ENCODE results near the gene MBOAT2.

The MBOAT2 gene

GRCh38 chr2:9015998-9016397, 12.5 kb upstream of the MBOAT2 start:
- no peak for DNase-seq

- DNase-seq = no peak
Observed at GRCh38 chr2:9013403-9013802, 9.9 kb upstream of the MBOAT2 start.

GRCh38 chr2:9010866-9011265, 7.4 kb upstream of the MBOAT2 start:
- DNase-seq = no peak

- DNase-seq = no peak
Observed at GRCh38 chr2:9008951-9009664, 5.6 kb upstream of the MBOAT2 start.

GRCh38 chr2:9006368-9006767, 2.9 kb upstream of the MBOAT2 start:
- DNase-seq = no peak

- DNase-seq = no peak
Observed at GRCh38 chr2:9004338-9005204, 1.1 kb upstream of the MBOAT2 start.

GRCh38 chr2:9003366-9003615, 193 bp downstream of the MBOAT2 start:
- DNase-seq = no peak

- DNase-seq = no peak
Observed at GRCh38 chr2:9002637-9003365, 683 bp downstream of the MBOAT2 start.

- no peak for DNase-seq
Observed at GRCh38 chr2:9002313-9002636, 1.2 kb downstream of the MBOAT2 start.

- DNase-seq = no peak
Observed at GRCh38 chr2:9001778-9002177, 1.7 kb downstream of the MBOAT2 start.

- DNase-seq = no peak
Observed at GRCh38 chr2:9001229-9001628, 2.3 kb downstream of the MBOAT2 start.

GRCh38 chr2:9000442-9000841, 3.0 kb downstream of the MBOAT2 start:
- no peak for DNase-seq

- DNase-seq = no peak
Observed at GRCh38 chr2:8999797-9000196, 3.7 kb downstream of the MBOAT2 start.

- DNase-seq = no peak
Observed at GRCh38 chr2:8999102-8999446, 4.4 kb downstream of the MBOAT2 start.

GRCh38 chr2:8998418-8999101, 4.9 kb downstream of the MBOAT2 start:
- no peak for DNase-seq

GRCh38 chr2:8997631-8998030, 5.9 kb downstream of the MBOAT2 start:
- DNase-seq = no peak

GRCh38 chr2:8997108-8997507, 6.4 kb downstream of the MBOAT2 start:
- DNase-seq = no peak

- no peak for DNase-seq
Observed at GRCh38 chr2:8996006-8996405, 7.5 kb downstream of the MBOAT2 start.

GRCh38 chr2:8994386-8994785, 9.1 kb downstream of the MBOAT2 start:
- DNase-seq = no peak

GRCh38 chr2:8993902-8994278, 9.6 kb downstream of the MBOAT2 start:
- no peak for DNase-seq

- DNase-seq = no peak
Observed at GRCh38 chr2:8993196-8993901, 10.1 kb downstream of the MBOAT2 start.

GRCh38 chr2:8992643-8993042, 10.8 kb downstream of the MBOAT2 start:
- no peak for DNase-seq

- DNase-seq = no peak
Observed at GRCh38 chr2:8989536-8990079, 13.9 kb downstream of the MBOAT2 start.

Measured in activated CD4-positive, alpha-beta T cell treated with anti-CD3 and anti-CD28 coated beads, Interleukin-2, amount 50 U/mL, for 16 hours (primary cell).